Measurements from ENCODE around the gene OR4D11.

GRCh38 chr11:59542142-59542810 lies 38.9 kb downstream of the OR4D11 start:
- TF ChIP-seq, protein P1, sequence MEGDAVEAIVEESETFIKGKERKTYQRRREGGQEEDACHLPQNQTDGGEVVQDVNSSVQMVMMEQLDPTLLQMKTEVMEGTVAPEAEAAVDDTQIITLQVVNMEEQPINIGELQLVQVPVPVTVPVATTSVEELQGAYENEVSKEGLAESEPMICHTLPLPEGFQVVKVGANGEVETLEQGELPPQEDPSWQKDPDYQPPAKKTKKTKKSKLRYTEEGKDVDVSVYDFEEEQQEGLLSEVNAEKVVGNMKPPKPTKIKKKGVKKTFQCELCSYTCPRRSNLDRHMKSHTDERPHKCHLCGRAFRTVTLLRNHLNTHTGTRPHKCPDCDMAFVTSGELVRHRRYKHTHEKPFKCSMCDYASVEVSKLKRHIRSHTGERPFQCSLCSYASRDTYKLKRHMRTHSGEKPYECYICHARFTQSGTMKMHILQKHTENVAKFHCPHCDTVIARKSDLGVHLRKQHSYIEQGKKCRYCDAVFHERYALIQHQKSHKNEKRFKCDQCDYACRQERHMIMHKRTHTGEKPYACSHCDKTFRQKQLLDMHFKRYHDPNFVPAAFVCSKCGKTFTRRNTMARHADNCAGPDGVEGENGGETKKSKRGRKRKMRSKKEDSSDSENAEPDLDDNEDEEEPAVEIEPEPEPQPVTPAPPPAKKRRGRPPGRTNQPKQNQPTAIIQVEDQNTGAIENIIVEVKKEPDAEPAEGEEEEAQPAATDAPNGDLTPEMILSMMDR (IDR thresholded peaks at IDR 0.05), result no peak
- no peak for TF ChIP-seq ZFX (IDR thresholded peaks at IDR 0.05; ENCODE audit: borderline replicate concordance)

All from 22Rv1 (cell line).